Left lung (tissue), 10 donors: ENCODE data around the gene DLG3. TPM values are rescaled to one million over a fixed set of nuclear protein-coding genes. Genes with fewer than 3 reads are reported as not detected.

Source experiments
- ATAC-seq: fragments of 200-7000 bp; cut with Tn5 transposase; one replicate; pipeline ENCODE4 v1.9.1; 2020; ENCODE audit warnings: moderate library complexity
- DNase-seq, 4 donors: peaks; one replicate each; pipeline ENCODE4 v3.0.0-alpha.2; 2013 to 2020
- H3K27ac ChIP-seq, 2 donors: fragments of 200-600 bp; sonication (generic) in 1 of 2; one replicate each; pipeline versions ENCODE4 v1.5.0 to v1.8.0; 2020 to 2021
- H3K27me3 ChIP-seq, 2 donors: fragments of 200-600 bp; sonication (generic) in 1 of 2; one replicate each; pipeline versions ENCODE4 v1.5.0 to v1.8.0; 2020 to 2021
- H3K36me3 ChIP-seq, 2 donors: fragments of 200-600 bp; sonication (generic) in 1 of 2; one replicate each; pipeline versions ENCODE4 v1.5.0 to v1.8.0; 2020 to 2021
- H3K4me1 ChIP-seq, 2 donors: fragments of 200-600 bp; one replicate each; pipeline ENCODE4 v1.8.0; 2021
- H3K4me3 ChIP-seq, 2 donors: fragments of 200-600 bp; sonication (generic) in 1 of 2; one replicate each; pipeline versions ENCODE4 v1.5.0 to v1.8.0; 2020 to 2021; ENCODE audit warnings: mild to moderate bottlenecking in 1 of 2
- H3K9me3 ChIP-seq, 2 donors: fragments of 200-600 bp; sonication (generic) in 1 of 2; one replicate each; pipeline versions ENCODE4 v1.5.0 to v1.8.0; 2020 to 2021
- CTCF ChIP-seq, 2 donors: fragments of 200-600 bp; sonication (generic) in 1 of 2; IDR thresholded peaks; one replicate each; pipeline versions ENCODE4 v1.5.0 to v1.8.0; 2021; ENCODE audit warnings: antibody characterized with exemption in 2 of 2
- intact Hi-C, 2 donors: fragments of 100-400 bp; cut with DNase I; formaldehyde crosslinking; loops; one replicate each; pipeline versions ENCODE4 v1.11.2 to v1.14.2; 2022
- polyA plus RNA-seq, 6 donors: library from polyadenylated mRNA; unstranded; fragments of 120-200 nt; gene quantifications; one replicate each; pipeline ENCODE4 v1.2.1, GENCODE V29; 2013; ENCODE audit not compliant: insufficient read length in 6 of 6
- total RNA-seq, 2 donors: library from RNA; stranded (reverse); fragmentation: NEBNext Ultra II Directional; extraction: Animal tissue kit (Norgen Biotek cat#: 25700); gene quantifications; one replicate each; pipeline ENCODE4 v1.2.1, GENCODE V29; 2021
- donor health status: DM: no; HTN: yes; CAD: no.
- donor health status: DM: no; HTN: no; CAD: no.

Gene DLG3
- total and polyA plus RNA-seq, 8 donors: 22.3 to 56.2 (median 50.9) TPM

- H3K9me3 ChIP-seq: no peaks in the 10 kb centered on the region
- no peaks in the 10 kb centered on the region for H3K4me1 ChIP-seq
- H3K27ac ChIP-seq: no peak overlapping the region
- intact Hi-C loops: no loop called here
- no peak for TF ChIP-seq CTCF (IDR thresholded peaks at IDR 0.05)
- H3K27me3 ChIP-seq: peaks cover 35 to 47% of the 10 kb centered on the region in 2 donors
- no peak for ATAC-seq
- no peak for DNase-seq
- no peaks in the 10 kb centered on the region for H3K36me3 ChIP-seq
- H3K4me3 ChIP-seq: no peak overlapping the region
Measured at GRCh38 chrX:70446380-70447350, 2.0 kb downstream of the DLG3 start.

DNA sequence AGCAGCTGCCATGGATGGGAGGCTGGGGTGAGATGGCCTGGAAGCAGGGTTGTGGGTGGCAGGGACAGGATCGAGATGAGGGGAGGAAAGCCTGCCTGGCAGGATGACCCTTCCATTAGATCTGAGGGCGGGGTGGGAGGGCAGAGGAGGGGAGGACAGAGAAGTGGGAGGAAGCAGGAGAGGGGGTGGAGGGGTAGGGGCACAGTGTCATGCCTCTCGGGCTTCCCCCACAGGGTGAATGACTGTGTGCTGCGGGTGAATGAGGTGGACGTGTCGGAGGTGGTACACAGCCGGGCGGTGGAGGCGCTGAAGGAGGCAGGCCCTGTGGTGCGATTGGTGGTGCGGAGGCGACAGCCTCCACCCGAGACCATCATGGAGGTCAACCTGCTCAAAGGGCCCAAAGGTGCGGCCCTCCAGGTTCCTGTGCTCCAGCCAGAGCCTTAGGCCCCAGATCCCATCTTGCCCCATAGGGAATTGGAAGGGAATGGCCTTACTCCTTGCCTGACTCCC lies 4.9 kb downstream of the DLG3 start:
- Histone ChIP-seq H3K27ac (no peak overlapping the region), H3K36me3 (no peaks in the 10 kb centered on the region), H3K4me3 (no peak overlapping the region), H3K27me3 (peaks cover 15 to 37% of the 10 kb centered on the region in 2 donors), H3K4me1 (peaks cover 0 to 6% of the 10 kb centered on the region in 2 donors), H3K9me3 (no peaks in the 10 kb centered on the region)
- no peak for TF ChIP-seq CTCF (IDR thresholded peaks at IDR 0.05)
- DNase-seq: peak in 1 of 4 donors; percentile 31
- intact Hi-C loops: no loop called here
- ATAC-seq: no peak

- Histone ChIP-seq H3K9me3 (no peaks in the 10 kb centered on the region), H3K27me3 (peaks cover 0 to 29% of the 10 kb centered on the region in 2 donors), H3K27ac (peak overlapping the region; percentile 18 to 26), H3K4me1 (peaks cover 0 to 6% of the 10 kb centered on the region in 2 donors), H3K36me3 (no peaks in the 10 kb centered on the region), H3K4me3 (peak overlapping the region; percentile 34 to 49)
- DNase-seq: peak; percentile 39 to 77 (median 51)
- TF ChIP-seq CTCF (IDR thresholded peaks at IDR 0.05): peak; percentile 54 to 70
- intact Hi-C loops: loop anchor here in 1 of 2 donors (10.0 kb wide), 1 partner anchor 103 kb away; no protein-coding TSS in a partner anchor
- peak; percentile 37 for ATAC-seq
Measured at GRCh38 chrX:70452143-70452733, 7.6 kb downstream of the DLG3 start.

- Histone ChIP-seq H3K9me3 (no peaks in the 10 kb centered on the region), H3K27ac (no peak overlapping the region), H3K36me3 (no peaks in the 10 kb centered on the region), H3K4me1 (peaks cover 0 to 6% of the 10 kb centered on the region in 2 donors), H3K4me3 (peak overlapping the region in 1 of 2 donors; percentile 49), H3K27me3 (peaks cover 0 to 29% of the 10 kb centered on the region in 2 donors)
- TF ChIP-seq CTCF (IDR thresholded peaks at IDR 0.05): no peak
- intact Hi-C loops: loop anchor here in 1 of 2 donors (10.0 kb wide), 1 partner anchor 102 kb away; no protein-coding TSS in a partner anchor
- DNase-seq: no peak
- ATAC-seq: no peak
Measured at GRCh38 chrX:70453024-70453618, 8.5 kb downstream of the DLG3 start.
